Kidney capillary endothelial cell (primary cell): Measurements from ENCODE around the gene SDF2L1.
"Not testable (repeated sequence)": the region's sequence is repeated elsewhere in the genome, so short reads cannot be mapped to it uniquely, and the experiment has no call there.

Source experiments
- DNase-seq: peaks from one replicate; pipeline ENCODE4 v3.0.0-alpha.2; 2018; ENCODE audit warnings: low spot score

Gene SDF2L1

DNA sequence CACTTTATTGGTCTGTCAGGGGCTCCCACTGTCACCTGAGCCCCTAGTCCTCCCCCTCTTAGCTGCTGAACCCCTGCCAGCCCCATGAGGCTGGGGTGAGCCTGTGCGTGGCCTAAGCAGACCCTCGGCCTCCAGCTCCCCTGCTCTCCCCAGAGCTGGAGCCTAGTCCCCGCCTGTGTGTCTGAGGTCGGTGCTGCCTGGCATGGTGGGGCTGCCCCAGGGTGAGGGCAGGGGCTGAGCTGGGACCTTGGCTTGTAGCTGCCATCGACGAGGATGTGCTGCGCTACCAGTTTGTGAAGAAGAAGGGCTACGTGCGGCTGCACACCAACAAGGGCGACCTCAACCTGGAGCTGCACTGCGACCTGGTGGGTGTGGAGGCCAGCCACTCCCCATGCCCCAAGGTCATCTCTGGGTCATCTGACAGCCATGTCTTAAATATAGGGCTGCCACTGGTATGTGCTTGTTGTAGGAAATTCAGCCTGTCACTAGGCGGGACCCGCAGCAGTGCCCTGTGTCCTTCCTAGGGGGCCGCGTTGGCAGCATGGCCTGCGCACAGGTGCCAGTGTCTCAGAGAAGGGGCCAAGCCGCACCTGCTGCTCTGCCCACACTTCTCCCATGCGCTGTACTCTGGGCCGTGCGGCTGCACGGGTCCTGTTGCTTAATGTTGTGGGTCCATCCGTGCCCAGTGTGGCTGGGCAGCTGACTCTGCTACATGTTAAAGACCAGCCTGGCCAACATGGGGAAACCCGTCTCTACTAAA, 44.7 kb downstream of the SDF2L1 start:
- no peak for DNase-seq

DNA sequence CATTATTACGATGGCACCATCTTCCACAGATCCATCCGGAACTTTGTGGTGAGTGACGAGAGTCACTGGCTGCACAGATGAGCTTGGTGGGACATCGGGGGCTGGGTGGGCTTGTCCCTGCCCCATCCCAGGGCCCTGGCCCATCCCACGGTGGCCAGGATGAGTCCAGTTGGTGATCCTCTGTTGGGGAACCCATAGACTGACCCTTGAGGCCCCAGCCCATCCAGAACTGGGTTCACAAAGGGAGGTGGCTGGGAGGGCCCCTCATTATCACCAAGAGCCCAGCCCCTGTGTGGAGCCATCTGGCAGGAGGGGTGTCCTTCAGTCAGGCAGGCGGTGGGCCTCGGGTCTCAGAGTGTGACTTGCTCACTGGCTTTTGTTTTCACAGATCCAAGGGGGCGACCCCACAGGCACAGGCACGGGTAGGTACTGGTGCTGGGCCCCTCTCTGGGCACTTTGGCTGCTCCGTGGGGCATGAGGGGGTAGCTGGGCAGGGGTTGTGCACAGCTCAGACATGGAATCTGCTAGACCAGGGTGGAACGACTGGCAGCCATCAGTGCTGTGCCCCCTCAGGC, 45.7 kb downstream of the SDF2L1 start:
- no peak for DNase-seq

- no peak for DNase-seq
Observed at GRCh38 chr22:21688341-21688705, 46.2 kb downstream of the SDF2L1 start.

- DNase-seq = no peak
Observed at GRCh38 chr22:21688706-21689381, 46.7 kb downstream of the SDF2L1 start.

GRCh38 chr22:21690401-21690801, 48.3 kb downstream of the SDF2L1 start:
- no peak for DNase-seq

DNA sequence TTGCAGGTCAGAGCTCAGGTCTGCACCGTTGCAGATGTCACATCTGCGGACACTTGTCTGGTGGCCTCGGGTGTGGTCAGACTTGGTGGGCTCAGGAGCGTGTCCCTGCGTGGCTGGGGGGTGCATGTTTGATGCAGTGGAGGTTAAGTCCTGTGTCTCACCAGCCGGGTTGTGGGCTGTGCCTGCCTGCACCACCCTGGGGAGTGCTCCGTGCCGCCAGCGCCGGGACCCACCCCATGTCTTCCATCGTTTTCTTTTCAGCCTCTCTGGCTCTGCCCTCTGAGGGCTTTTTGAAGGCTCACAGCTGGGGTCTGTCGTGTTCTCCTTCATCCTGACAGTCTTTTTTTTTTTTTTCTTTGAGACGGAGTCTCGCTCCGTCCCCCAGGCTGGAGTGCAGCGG, 49.7 kb downstream of the SDF2L1 start:
- no peak for DNase-seq

DNA sequence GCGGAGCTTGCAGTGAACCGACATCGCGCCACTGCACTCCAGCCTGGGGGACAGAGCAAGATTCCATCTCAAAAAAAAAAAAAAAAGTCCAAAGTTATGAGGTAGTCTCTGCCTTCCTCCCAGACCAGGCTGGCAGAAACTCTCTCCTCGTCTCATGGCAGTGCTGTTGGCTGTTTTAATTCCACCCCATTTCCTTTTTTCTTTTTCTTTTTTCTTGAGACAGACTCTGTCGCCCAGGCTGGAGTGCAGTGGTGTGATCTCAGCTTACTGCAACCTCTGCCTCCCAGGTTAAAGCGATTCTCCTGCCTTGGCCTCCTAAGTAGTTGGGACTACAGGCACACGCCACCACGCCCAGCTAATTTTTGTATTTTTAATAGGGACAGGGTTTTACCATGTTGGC, 50.8 kb downstream of the SDF2L1 start:
- DNase-seq = not testable (repeated sequence)

- no peak for DNase-seq
Observed at GRCh38 chr22:21693333-21693998, 51.4 kb downstream of the SDF2L1 start.
